Stromal cell of bone marrow (primary cell): Measurements from ENCODE around the gene WNT2B.
A peak's percentile ranks its signal among the peaks of the same experiment; 100 is the strongest.

Experiments used
- DNase-seq: peaks from one replicate; pipeline ENCODE4 v3.0.0-alpha.2; 2012; ENCODE audit warnings: low read depth

WNT2B gene

DNA sequence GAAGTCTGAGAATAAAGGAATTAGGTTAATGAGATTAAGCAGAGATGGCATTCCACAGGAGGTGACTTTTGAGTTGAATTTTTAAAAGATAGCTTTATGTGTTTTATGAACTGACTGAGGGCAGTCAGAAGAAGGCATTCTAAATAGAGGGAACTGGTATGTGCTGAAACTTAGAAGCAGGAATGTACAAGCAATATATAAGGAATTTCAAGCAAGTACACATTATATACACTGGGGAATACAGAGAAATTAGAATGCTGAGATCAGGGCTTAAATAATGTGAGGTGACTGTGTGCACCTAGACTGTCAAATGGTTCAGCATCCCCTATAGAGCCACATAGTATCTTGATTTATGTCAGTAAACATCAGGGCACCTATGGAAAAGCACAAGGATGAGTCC, 19.3 kb downstream of the WNT2B start:
- DNase-seq = no peak

DNA sequence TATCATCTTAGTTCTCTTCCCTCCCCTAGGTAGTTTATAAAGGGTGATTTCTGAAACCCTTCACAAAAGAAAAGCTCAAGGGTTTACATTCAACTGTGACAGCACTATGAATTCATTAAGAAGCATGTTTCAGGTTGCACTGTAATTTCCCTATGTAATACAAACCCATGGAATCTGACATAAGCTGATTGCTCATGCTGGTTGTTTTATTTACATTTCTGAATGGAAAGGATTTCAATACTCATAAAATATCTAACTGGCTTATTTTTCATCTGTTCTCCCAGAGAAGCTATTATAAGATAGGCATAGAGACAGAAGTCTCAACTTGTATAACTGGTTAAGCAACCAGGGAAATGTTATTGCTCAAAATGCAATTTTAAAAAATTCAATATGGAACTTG, 20.5 kb downstream of the WNT2B start:
- DNase-seq = no peak

DNA sequence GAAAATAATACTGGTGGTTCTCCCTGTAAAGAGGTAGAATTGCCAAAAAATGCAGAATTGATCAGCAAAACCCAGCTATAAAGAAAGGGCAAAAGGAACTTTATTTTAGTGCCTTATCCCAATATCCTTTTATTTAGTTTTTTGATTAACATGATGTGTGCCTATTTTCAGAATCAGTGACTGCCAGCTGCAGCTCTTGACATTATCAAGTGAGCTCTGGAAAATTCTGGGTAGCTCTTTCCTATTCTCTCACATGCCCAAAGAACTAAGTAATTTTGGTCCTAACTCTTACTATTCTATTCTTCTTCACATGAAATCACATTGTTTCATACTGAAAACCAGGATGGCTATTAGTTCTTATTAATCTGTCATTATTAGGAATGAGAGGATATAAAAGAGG, 22.1 kb downstream of the WNT2B start:
- DNase-seq = no peak

DNA sequence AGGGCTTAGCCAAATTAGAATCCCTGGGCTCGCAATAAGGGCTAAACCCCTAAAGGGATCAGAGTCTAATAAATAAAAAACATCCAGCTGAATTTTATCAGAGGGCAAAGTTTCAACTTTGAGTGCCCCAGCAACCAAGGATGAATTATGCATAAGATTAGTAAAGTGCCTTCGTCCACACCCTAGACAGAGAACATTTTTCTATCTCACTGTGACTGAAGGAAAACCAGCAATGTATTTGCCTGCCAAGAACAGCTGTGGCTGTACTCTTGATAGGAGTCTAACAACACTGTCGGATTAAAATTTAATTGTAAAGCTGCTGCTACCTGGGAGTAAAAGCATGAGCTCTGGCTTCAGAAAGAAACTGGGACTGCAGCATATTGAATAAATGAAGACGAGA, 23.3 kb downstream of the WNT2B start:
- DNase-seq = no peak

DNA sequence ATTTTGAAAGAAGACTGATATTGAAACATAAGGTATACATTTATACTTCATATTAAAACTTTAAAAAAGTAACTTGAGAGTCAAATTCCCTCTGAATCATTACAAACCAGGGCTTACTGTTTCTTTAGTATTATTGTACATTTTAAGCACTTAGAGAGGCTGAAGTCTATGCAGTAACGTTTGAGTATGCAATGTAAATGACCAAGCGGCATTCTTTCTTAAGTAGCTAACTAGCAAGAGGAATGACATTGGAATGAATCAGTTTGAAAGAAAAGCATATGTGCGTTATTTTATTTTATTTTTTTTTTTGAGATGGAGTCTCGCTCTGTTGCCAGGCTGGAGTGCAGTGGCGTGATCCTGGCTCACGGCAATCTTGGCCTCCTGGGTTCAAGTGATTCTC, 24.3 kb downstream of the WNT2B start:
- DNase-seq = no peak

DNA sequence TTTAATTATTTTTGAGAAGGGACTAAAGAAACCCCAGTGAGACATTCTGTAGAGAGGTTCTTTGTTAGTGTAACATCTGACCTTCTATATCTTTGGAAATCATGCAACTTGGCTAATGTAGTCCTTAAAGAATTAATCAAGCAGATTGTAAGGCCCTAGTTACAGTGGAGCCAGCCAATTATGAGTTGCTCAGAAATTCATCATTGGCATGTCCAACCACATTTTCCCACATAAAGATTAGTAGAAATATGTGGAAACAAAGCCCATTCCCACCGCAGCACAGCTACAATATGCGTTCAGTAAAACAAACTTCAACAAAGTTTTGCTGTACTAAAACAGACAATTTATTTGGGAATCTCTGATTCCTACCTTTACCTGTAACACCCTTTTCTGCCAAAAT, 27.8 kb downstream of the WNT2B start:
- DNase-seq = no peak

DNA sequence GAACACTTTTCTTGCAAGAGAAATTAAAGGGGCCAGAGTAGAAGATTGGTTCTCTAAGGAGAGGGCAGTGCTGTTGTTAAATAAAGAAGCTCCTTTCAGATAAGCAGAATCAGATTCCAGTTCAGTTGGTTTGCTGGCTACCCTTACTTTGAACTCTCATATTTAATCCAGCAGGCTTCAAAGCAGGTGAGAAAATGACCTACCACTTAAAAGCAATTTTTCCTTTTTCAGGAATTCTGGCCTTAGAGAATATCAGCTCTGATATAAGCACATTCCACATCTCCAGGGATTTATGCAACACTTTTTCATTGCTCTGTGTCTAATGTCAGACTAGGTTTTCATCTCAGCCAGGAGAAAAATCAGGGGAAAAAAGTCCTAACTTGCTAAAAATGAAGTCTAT, 28.7 kb downstream of the WNT2B start:
- no peak for DNase-seq

DNA sequence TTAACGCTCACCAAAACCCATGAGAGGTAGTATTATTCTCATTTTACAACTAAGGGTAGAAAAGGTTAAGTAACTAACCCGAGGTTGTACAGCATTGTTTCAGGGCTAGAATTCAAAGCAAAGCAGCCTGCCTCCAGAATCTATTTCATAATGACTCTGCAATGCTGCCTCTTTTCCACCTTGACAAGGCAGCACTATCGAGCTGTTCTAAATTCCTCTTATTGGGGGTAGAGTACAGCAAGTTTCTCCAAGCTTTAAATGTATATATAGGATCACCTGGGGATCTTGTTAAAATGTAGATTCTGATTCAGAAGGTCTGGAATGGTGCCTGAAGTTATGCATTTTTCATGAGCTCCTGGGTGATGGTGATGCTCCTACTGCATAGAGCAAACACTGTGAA, 30.1 kb downstream of the WNT2B start:
- DNase-seq = no peak

DNA sequence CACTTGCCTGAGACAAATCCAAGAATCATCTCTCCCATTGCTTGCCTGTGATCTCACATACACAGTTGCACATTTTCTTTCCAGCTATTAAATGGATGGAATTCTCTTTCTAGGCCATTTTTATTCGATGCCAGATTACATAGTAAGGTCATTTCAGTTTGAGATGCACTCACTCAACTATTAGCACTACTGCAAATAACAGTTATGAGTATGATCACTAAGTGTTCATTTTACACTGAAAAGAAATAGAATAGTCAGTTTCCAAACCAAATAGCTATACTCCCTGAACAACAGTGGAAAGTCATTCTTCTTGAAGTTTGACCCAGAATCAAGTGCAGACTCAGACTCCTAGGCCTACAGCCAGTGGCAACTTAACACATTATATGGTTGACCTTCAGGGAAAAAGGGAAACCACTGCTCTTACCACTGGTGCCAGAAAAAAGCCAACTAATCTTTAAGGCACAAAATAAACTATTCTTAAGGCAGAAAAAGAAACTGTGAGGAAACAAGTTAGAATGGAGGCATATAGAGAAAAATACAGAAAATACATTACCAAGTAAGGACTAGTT, 31.5 kb downstream of the WNT2B start:
- DNase-seq = peak; percentile 92

DNA sequence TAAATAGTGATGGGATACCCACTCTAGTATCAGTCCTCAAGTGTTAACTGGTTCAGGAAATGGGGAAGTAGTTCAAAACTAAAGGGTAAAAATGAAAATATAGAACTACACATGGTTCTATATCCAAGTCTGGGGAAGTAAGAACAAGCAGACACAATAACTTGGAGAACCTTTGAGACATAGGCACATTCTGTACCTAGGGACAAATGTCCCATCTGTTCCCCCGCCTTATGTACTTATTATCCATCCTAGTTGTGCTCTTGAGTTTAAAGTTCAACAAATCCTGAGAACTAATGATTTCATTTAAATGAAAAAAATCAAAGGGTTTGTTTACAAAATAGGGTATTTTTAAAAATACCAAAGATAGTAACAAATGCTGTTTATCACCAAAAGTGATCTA, 32.5 kb downstream of the WNT2B start:
- no peak for DNase-seq

DNA sequence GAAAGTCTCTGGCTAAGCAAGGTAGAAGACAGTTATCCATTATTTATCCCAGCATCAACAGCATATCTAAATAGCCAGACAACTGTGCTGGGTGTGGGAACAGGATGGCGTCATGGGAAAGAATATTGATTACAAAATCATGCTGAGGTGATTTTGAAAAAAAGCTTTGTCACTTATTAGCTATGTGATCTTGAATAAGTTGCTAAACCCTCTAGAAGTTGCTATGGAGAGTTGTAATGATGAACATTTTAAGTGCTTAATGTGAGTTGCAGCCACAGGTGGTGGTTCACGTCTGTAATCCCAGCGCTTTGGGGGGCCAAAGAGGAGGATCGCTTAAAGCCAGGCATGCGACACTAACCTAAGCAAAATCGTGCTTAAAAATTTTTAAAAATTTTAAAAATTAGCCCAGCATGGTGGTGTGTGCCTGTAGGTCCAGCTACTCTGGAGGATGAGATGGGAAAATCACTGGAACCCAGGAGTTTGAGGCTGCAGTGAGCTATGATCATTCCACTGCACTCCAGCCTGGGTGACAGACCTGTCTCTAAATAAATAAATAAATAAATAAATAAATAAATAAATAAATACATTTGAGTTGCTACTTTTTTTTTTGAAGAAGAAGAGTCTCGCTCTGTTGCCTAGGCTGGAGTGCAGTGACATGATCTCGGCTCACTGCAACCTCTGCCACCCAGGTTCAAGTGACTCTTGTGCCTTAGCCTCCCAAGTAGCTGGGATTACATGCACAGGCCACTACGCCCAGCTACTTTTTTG, 33.6 kb downstream of the WNT2B start:
- no peak for DNase-seq

DNA sequence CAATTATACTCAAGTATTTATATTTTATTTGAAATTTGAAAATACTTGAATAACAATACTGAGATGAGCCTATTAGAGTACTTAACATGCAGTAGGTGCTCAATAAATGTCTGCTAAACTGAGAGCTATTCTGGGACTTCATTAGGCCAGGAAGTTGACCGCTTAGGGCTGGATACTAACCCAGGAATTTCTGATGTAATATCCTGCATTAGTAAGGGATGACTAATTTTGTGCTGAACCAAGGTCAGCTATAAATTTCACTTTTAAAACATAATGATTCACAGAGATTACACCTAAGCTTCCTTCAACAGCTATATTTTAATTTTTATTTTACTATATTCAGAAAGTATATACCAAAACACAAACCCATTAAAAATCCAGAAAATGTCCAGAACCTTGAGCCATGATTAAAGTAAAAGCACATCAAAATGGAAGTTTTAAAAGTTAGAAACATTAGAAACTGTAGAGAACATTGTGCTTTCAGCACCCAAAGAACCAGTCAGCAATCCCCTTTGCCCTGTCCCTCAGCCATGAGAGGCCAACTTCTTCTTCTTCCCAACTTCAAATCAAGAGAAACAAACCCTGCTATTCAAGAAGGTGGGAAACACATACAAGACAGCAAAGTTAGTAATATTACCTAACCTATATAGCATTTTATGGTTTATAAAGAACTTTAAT, 35.4 kb downstream of the WNT2B start:
- DNase-seq = peak; percentile 82

DNA sequence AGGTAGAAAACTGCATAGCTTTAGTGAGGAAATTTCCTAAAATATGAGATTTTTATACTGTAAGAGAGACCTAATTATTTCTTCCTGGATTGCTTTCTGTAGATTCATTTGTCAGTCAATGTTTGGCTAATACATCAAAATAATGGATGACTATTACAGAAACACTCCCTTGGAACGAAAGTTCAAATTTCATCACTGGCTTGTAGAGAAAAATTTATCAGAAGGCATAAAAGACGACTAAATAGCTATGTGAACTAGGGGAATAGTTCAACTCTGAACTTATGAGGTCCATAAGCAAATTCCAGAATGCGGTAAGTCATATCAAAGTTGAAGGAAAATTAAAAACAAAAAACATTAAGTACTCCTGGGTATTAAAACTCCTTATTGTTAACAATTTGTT, 36.0 kb downstream of the WNT2B start:
- DNase-seq = peak; percentile 44

DNA sequence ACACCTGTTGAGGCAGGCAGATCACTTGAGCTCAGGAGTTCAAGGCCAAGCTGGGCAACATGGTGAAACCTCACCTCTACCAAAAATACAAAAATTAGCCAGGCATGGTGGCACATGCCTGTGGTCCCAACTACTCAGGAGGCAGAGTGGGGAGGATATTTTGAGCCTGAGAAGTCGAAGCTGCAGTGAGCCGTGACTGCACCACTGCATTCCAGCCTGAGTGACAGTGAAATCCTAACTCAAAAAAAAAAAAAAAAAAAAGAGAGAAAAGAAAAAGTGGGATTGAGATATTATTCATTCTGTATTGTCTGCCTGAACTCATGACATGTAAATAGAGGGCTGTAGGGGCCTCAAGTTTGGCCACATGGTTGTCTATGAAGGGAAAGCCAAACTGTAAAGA, 37.3 kb downstream of the WNT2B start:
- DNase-seq = no peak

DNA sequence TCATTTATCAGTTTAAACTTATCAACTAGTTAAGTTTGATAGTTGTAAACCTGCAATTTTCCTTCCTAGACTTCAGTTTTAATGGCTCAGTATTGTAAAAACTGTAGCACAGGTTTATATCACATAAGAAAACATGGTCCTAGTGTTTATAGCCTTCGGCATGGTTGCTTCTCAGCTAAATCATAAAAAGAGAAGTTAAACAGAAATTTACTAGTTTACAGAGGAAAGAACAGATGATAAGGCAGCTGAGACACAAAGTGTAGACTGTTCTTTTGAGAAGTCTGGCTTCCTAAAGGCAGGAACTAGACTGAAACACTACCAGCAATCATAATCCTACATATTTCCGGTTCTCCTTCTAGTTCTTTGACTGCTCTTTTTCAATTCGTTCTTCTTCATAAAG, 39.8 kb downstream of the WNT2B start:
- DNase-seq = no peak

DNA sequence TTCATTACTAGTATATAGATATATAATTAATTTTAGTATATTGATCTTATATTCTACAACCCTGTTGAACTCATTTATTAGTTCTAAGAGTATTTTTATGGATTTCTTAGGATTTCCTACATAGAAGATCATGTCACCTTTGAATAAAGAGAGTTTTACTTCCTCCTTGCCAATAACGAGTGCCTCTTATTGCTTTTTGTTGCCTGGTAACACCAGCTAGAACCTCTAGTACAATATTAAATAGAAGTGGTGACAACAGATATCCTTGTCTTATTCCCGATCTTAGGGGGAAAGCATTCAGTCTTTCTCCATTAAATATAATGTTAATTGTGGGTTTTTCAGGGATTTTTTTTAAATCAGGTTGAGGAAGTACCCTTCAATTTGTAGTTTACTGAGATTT, 40.8 kb downstream of the WNT2B start:
- DNase-seq = no peak

DNA sequence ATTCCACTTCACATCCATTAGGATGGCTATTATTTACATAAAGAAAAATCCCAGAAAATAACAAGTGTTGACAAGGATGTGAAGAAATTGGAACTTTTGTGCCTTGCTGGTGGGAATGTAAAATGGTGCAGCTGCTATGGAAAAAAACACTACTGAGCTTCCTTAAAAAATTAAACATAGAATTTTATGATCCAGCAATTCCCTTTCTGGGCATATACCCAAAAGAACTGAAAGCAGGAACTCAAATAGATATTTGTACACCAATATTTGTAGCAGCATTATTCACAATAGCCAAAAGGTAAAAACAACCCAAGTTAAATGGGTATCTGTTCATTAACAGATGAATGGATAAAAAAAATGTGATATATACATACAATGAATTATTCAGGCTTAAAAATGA, 45.6 kb downstream of the WNT2B start:
- no peak for DNase-seq

DNA sequence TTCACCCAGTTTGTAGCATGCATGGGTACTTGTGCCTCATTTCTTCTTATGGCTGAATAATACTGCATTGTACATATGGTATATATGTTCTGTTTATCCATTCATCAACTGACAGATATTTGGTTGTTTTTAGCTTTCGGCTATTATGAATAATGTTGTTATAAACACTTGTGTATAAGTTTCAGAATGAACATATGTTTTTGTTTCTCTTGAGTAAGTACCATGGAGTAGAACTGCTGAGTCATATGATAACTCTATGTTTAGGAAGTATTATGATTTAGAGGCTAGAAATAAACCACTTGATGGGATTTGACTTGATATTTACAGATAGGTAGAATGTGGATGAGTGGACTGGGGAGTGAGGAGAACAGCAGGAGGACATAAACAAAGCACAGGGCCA, 48.6 kb downstream of the WNT2B start:
- DNase-seq = no peak

DNA sequence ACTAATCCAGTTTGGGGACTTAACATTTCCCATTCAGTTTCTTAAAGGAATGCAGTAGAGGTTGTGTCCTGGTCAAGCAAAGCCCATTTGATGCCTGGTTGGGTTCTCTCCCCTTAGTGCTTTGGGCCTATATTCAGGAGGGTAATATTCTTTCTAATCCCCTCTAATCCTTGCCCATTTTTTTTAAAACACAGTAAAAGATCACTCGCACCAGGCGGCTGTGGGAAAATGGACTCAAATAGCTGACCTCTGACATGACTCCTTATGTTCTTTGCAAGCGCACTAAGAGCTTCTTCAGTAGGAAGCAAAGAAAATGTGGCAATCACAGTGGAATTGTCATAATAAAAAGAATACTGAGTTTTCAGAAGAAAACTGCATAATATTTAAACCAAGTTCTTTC, 49.9 kb downstream of the WNT2B start:
- no peak for DNase-seq

DNA sequence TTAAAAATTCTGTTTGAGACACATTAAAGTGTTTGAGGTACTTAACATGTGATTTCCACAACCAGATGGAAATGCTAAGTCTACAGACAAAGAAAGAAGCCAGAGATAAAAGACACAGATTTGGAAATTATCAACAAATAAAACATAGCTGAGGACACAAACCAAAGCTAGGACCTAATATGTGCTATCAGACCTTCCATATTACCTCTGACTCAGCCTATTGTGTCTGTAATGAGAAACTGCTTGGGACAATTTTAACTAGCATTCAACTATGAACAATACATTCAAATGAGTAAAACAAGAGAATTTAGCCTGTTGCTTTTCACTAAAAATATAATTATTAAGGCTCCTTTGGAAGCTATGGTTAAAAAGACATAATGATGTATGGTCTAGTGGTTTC, 54.6 kb downstream of the WNT2B start:
- no peak for DNase-seq

DNA sequence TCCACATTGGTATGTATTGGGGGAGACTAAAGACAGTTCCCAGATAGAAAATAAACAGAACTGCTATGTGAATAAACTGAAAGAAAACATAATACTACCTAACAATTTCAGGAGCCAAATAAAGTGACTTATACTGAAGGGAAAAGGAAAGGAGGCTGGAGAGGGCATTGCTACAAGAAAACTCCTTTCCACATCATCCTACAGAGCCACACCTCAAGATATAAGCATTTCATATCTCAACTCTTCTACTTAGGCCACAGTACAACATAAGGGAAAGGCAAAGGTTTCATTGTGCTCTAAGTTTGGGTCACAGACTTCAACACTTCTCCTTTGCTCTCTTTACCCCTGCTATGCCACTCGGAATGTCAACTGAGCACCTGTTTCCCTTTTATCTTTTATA, 55.3 kb downstream of the WNT2B start:
- no peak for DNase-seq

DNA sequence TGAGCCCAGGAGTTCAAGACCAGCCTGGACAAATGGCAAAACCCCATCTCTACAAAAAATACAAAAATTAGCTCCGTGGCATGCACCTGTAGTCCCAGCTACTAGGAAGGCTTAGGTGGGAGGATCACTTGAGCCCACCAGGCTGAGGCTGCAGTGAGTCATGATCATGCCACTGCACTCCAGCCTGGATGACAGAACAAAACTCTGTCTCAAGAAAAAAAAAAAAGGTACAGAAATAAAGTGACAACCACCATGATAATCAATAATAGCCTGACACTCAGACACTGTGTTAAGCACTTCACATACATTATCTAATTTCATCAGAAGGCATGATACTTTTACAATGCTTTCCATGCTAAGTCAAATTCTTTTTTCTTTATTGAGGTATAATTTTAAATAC, 57.0 kb downstream of the WNT2B start:
- DNase-seq = no peak

DNA sequence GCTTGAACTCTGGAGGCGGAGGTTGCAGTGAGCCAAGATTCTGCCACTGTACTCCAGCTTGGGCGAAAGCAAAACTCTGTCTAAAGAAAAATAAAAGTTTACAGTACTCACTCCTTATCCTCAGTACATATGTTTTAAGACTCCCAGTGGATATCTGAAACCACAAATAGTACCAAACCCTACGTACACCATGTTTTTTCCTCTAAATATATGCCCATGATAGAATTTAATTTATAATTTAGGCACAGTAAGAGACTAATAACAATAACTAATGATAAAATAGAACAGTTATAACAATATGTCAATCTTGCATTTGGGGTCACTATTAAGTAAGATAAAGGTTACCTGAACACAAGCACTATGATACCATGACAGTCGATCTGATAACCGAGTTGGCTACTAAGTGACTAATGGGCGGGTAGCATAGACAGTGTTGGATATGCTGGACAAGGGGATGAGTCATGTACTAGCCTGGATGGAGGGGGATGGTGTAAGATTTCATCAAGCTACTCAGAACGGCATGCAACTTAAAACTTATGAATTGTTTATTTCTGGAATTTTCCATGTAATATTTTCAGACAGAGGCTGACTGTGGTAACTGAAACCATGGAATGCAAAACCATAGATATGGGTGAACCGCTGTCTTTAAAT, 66.5 kb downstream of the WNT2B start:
- DNase-seq = peak; percentile 76
